ENCODE measurements around the gene NELL1. TPM values are rescaled to one million over a fixed set of nuclear protein-coding genes. Genes with fewer than 3 reads are reported as not detected.

The NELL1 gene
- polyA plus RNA-seq, 1 donor, result 2.6 TPM

GRCh38 chr11:21426931-21427330, 757.5 kb downstream of the NELL1 start:
- DNase-seq, result no peak

- no peak for DNase-seq
Measured at GRCh38 chr11:21427726-21428125, 758.3 kb downstream of the NELL1 start.

GRCh38 chr11:21428796-21429195, 759.4 kb downstream of the NELL1 start:
- DNase-seq, result no peak

GRCh38 chr11:21429401-21429800, 760.0 kb downstream of the NELL1 start:
- no peak for DNase-seq

- DNase-seq, result no peak
Measured at GRCh38 chr11:21430537-21430936, 761.2 kb downstream of the NELL1 start.

- DNase-seq, result no peak
Measured at GRCh38 chr11:21446939-21447590, 777.7 kb downstream of the NELL1 start.

GRCh38 chr11:21447871-21448270, 778.5 kb downstream of the NELL1 start:
- DNase-seq, result no peak

- DNase-seq, result no peak
Measured at GRCh38 chr11:21456186-21456585, 786.8 kb downstream of the NELL1 start.

GRCh38 chr11:21460082-21460481, 790.7 kb downstream of the NELL1 start:
- DNase-seq, result no peak

GRCh38 chr11:21461701-21462100, 792.3 kb downstream of the NELL1 start:
- no peak for DNase-seq

GRCh38 chr11:21464601-21465193, 795.3 kb downstream of the NELL1 start:
- DNase-seq, result no peak

GRCh38 chr11:21465203-21465602, 795.8 kb downstream of the NELL1 start:
- no peak for DNase-seq

- no peak for DNase-seq
Measured at GRCh38 chr11:21465920-21466319, 796.5 kb downstream of the NELL1 start.

- DNase-seq, result no peak
Measured at GRCh38 chr11:21470521-21470920, 801.1 kb downstream of the NELL1 start.

GRCh38 chr11:21472261-21472660, 802.9 kb downstream of the NELL1 start:
- DNase-seq, result no peak

GRCh38 chr11:21474529-21474928, 805.1 kb downstream of the NELL1 start:
- DNase-seq, result no peak

- no peak for DNase-seq
Measured at GRCh38 chr11:21475276-21475675, 805.9 kb downstream of the NELL1 start.

- no peak for DNase-seq
Measured at GRCh38 chr11:21476588-21476987, 807.2 kb downstream of the NELL1 start.

- DNase-seq, result no peak
Measured at GRCh38 chr11:21480240-21480639, 810.9 kb downstream of the NELL1 start.

GRCh38 chr11:21481255-21481654, 811.9 kb downstream of the NELL1 start:
- DNase-seq, result no peak

- DNase-seq, result no peak
Measured at GRCh38 chr11:21484039-21484438, 814.7 kb downstream of the NELL1 start.

- DNase-seq, result no peak
Measured at GRCh38 chr11:21485006-21485405, 815.6 kb downstream of the NELL1 start.

- no peak for DNase-seq
Measured at GRCh38 chr11:21485426-21485825, 816.0 kb downstream of the NELL1 start.

GRCh38 chr11:21489416-21490115, 820.2 kb downstream of the NELL1 start:
- DNase-seq, result no peak

Measured in left kidney (tissue), 2 donors.